Stimulated activated CD4-positive, alpha-beta T cell treated with anti-CD3 and anti-CD28 coated beads, Interleukin-4, amount 100 ng/mL, for 48 hours (primary cell): Measurements from ENCODE around the gene ULBP1.
"Not testable (repeated sequence)": the region's sequence is repeated elsewhere in the genome, so short reads cannot be mapped to it uniquely, and the experiment has no call there.

ENCODE experiments used
- DNase-seq, 2 donors: peaks; one replicate each; pipeline ENCODE4 v3.0.0-alpha.2; 2020; ENCODE audit warnings: low read depth in 2 of 2

ULBP1 gene

GRCh38 chr6:150004783-150005717 lies 41.3 kb downstream of the ULBP1 start:
- peak; percentile 79 to 88 for DNase-seq

- no peak for DNase-seq
These were observed 42.3 kb downstream of the ULBP1 start for GRCh38 chr6:150005761-150006651.

GRCh38 chr6:150006961-150007464 lies 43.3 kb downstream of the ULBP1 start:
- peak in 1 of 2 donors; percentile 42 for DNase-seq

- DNase-seq = peak in 1 of 2 donors; percentile 50
These were observed 44.8 kb downstream of the ULBP1 start for GRCh38 chr6:150008588-150008987.

- DNase-seq = not testable (repeated sequence)
These were observed 49.4 kb downstream of the ULBP1 start for GRCh38 chr6:150012846-150013784.

GRCh38 chr6:150013785-150014622 lies 50.3 kb downstream of the ULBP1 start:
- not testable (repeated sequence) for DNase-seq

- not testable (repeated sequence) for DNase-seq
These were observed 51.0 kb downstream of the ULBP1 start for GRCh38 chr6:150014623-150015280.

GRCh38 chr6:150015281-150016001 lies 51.7 kb downstream of the ULBP1 start:
- DNase-seq = not testable (repeated sequence)

- DNase-seq = no peak
These were observed 52.8 kb downstream of the ULBP1 start for GRCh38 chr6:150016324-150017185.

GRCh38 chr6:150017186-150017521 lies 53.4 kb downstream of the ULBP1 start:
- DNase-seq = not testable (repeated sequence)

- no peak for DNase-seq
These were observed 55.3 kb downstream of the ULBP1 start for GRCh38 chr6:150018846-150019580.

- DNase-seq = not testable (repeated sequence)
These were observed 58.1 kb downstream of the ULBP1 start for GRCh38 chr6:150021870-150022269.
